SIG-M5 treated with dmso at 0.1 percent for 504 hours (cell line): ENCODE results near the gene TLDC2.
"Not testable (repeated sequence)": the region's sequence is repeated elsewhere in the genome, so short reads cannot be mapped to it uniquely, and the experiment has no call there.

Experiments
- DNase-seq: peaks from one replicate; lab custom pipeline; 2025; ENCODE audit not compliant: unreplicated experiment; lab: John Stamatoyannopoulos, UW

The TLDC2 gene

DNA sequence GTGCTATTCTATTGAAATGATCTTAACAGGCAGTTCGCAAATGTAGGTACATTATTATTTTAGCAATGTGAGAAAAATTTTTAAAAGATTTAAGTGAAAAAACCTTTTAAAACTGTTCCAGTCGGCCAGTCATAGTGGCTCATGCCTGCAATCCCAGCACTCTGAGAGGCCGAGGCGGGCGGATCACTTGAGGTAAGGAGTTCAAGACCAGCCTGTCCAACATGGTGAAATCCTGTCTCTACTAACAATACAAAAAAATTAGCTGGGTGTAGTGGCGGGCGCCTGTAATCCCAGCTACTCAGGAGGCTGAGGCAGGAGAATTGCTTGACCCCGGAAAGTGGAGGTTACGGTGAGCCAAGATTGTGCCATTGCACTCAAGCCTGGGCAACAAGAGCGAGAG, 29.6 kb downstream of the TLDC2 start:
- not testable (repeated sequence) for DNase-seq

DNA sequence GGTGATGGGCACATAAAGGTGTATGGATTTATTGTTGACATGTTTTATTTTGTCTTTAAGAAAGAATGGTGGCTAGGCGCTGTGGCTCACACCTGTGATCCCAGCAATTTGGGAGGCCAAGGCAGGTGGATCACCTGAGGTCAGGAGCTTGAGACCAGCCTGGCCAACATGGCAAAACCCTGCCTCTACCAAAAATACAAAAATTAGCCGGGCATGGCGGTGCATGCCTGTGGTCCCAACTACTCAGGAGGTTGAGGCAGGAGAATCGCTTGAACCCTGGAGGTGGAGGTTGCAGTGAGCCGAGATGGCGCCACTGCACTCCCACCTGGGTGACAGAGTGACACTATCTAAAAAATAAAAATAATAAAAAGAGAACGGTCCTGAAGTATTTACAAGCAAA, 30.1 kb downstream of the TLDC2 start:
- not testable (repeated sequence) for DNase-seq

DNA sequence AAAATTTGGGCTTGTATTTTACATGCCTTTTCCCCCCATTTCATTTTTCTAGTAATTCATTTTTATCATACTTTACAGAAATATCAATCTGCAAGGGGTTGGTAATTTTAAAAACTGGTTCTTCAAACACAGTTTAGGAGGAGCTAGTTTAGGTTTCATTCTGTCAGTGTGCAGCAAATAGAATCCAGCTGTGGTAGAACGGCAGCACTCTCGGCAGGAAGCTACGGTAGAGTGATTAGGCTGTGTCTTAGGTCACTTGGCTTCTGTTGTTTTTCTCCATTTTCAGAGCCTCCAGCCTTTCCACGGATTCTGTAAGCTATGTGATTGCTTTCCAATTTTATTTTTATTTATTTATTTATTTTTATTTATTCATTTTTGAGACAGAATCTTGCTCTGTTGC, 32.7 kb downstream of the TLDC2 start:
- no peak for DNase-seq

DNA sequence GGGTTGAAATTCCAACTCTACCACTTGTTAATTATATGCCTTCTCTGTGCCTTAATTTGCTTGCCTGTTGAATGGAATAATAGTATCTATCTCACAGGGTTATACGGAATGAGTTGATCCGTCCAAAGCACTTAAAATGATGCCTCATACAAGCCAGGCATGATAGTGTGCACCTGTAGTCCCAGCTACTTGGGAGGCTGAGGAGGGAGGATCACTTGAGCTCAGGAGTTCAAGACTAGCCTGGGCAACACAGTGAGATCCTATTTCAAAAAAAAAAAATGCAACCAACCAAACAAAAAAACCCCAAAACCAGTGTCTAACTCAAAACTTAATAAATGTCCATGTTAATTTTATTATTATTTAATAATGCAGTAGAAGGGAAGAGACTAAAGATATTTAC, 40.3 kb downstream of the TLDC2 start:
- DNase-seq: no peak

DNA sequence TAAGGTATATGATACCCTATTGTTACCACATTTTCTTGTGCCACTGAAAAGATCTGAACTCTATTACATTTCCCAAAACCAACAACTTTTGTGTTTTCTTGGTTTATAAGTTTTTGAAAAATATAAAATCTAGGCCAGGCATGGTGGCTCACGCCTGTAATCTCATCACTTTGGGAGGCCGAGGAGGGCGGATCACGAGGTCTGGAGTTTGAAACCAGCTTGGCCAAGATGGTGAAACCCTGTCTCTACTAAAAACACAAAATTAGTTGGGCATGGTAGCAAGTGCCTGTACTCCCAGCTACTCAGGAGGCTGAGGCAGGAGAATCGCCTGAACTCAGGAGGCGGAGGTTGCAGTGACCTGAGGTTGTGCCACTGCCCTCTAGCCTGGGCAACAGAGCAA, 41.3 kb downstream of the TLDC2 start:
- no peak for DNase-seq

DNA sequence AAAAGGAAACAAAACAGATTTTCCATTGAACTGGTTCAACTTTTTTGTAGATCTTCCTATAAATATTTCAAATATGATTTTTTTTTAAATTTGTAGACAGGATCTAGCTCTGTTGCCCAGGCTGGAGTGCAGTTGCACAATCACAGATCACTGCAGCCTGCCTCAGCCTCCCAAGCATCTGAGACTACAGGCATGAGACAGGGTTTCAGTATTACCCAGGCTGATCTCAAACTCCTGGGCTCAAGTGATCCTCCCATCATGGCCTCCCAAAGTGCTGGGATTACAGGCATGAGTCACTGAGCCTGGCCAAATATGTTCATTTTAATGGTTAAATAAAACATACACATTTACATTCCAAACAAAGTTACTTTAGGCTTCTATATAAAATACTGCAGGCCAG, 42.0 kb downstream of the TLDC2 start:
- DNase-seq: no peak

DNA sequence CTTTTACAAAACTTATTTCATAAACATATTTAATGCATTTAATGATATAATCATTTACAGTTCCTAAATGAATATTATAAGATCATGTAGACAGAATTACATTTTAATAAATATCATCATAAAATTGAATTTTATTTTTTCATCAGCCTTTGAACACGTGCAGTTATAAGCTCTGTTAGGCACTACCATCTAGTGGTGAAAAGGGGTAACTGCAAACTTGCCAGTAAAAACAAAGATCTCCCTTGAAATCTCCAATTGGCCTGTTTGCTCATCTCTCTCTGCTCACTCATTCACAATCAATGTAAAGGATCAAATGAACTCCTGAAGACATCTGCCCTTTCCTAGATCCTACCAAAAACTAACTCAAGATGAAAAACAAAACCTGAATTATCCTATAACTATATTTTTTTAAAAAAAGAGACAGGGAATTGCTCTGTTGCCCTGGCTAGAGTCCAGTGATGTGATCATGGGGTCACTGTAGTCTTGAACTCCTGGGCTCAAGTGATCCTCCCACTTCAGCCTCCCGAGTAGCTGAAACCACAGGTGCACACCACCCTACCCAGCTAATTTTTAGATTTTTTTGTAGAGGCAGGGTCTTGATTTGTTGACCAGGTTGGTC, 43.9 kb downstream of the TLDC2 start:
- DNase-seq: peak; percentile 70

DNA sequence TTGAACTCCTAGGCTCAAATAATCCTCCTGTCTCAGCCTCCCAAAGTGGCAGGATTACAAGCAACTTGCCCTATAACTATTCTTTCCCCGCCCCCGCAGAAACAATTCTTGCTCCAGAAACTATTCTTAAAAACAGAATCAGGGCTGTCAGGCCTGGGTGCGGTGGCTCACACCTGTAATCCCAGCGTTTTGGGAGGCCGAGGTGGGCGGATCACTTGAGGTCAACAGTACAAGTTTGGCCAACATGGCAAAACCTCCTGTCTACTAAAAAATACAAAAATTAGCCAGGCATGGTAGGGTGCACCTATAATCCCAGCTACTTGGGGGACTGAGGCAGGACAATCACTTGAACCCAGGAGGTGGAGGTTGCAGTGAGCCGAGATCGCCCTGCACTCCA, 44.4 kb downstream of the TLDC2 start:
- no peak for DNase-seq

DNA sequence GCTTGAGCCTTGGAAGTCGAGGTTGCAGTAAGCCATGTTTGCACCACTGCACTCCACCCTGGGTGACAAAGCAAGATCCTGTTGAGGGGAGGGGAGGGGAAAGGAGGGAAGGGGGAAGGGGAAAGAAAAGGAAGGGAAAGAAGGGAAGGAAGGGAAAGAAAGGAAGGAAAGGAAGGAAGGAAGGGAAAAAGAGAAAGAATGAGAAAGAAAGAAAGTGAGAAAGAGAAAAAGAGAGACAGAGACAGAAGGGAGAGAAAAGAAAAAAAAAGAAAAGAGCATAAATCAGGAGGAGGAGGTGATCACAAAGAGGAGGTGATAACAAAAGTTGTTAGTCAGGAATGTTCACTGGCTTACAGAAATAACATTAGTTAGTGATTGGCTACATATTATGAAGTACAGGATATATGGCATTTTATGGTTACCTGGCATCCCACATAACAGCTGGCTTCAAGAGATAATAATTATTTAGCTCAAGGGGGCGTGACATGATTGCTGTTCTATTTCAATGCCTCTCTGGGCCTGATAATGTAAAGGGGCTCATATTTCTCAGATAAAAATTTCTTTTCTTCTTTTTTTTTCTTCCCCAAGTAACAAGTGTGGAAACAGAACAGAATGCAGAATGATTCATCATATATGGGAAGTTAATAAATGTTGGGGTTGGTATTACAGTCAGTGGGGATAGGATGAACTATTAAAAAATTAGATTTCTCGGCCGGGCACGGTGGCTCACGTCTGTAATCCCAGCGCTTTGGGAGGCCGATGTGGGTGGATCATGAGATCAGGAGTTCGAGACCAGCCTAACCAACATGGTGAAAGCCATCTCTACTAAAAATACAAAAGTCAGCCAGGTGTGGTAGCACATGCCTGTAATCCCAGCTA, 48.5 kb downstream of the TLDC2 start:
- DNase-seq: no peak

DNA sequence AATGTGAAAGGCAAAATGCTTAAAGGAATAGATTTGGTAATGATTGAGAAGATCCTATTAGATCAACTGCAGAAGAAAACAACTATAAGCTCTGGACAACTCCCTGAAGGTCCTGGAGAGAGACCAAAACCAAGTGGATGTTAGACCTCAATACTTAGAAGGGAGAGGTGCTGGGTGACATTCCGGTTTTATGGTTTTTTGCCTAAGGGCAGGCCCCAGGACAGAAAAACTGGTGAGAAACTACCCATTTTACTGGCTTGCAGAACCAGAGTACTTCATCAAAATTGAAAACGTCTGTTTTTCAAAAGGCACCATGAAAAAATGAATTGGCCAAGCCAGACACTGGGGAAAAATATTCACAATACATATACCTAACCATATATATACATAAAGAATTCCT, 49.3 kb downstream of the TLDC2 start:
- no peak for DNase-seq

DNA sequence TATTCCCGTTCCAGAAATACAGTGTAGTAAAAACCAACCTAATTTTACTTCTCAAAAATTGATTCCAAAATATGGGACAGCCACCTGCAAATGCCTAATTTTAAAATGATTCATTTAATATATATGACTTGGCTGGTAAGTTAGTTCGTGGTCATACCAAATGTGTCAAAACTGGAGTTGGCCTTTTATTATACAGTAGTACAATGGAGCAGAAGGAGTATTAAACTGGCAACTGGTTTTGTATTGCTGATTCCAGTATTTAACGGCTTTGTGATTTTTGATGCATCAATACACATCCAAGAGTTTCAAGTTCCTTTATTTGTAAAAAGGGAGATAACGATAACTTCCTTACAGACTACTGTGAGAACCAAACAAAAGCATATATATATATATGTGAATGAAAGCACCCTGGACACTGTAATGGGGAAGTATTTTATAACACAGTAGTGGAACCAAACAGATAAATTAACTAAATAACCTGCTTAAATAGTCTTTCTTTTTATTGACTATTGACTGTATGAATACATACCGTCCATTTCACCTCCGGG, 50.8 kb downstream of the TLDC2 start:
- DNase-seq: no peak

DNA sequence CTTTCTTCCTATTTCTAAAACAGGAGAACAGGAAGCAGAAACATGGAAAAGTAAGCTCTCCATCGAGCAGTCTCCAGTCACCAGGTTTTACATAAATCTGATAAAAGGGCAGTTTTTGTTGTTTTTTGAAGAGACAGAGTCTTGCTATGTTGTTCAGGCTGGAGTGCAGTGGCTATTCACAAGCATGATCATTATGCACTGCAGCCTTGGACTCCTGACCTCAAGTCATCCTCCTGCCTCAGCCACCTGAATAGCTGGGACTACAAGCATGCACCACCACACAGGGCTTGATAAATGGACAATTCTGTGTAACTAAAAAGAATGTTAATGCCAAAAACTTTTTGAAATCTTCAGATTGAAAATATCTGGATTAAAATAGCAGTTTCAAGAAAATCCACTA, 51.8 kb downstream of the TLDC2 start:
- no peak for DNase-seq

DNA sequence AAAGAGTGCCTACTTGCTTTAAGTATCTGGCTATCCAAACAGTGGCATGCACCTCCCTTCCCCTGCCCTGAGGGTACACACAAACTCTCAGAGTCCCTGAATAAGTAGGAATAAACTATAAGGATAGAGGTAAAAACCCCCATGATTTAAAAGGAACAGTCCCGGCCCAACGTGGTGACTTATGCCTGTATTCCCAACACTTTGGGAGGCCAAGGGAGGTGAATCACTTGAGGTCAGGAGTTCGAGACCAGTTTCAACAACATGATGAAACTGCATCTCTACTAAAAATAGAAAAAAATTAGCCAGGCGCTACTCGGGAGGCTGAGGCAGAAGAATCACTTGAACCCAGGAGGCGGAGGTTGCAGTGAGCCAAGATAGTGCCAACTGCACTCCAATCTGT, 53.4 kb downstream of the TLDC2 start:
- DNase-seq: no peak

DNA sequence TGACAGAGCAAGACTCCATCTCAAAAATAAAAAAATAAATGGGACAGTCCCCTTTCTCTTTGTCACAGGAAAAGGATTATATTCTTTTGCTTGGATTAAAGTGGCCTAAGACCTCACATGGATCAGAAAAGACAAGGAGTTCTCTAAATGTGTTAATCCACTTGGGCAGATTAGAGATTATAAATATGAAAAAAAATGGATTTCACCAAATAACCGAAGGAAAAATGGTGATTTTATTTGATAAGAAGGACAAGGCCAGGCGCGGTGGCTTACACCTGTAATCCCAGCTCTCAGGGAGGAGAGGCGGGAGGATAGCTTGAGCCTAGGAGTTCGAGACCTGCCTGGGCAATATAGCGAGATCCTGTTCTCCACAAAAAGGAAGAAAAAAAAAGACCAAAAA, 53.8 kb downstream of the TLDC2 start:
- no peak for DNase-seq

DNA sequence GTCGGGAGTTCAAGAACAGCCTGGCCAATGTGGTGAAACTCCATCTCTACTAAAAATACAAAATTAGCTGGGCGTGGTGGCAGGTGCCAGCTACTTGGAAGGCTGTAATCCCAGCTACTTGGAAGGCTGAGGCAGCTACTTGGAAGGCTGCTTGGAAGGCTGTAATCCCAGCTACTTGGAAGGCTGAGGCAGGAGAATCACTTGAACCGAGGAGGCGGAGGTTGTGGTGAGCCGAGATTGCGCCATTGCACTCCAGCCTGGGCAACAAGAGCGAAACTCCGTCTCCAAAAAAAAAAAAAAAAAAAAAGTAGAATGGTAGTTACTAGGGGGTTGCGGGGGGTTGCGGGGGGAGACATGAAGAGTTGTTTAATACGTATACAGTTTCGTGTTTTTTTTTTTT, 56.1 kb downstream of the TLDC2 start:
- DNase-seq: not testable (repeated sequence)

DNA sequence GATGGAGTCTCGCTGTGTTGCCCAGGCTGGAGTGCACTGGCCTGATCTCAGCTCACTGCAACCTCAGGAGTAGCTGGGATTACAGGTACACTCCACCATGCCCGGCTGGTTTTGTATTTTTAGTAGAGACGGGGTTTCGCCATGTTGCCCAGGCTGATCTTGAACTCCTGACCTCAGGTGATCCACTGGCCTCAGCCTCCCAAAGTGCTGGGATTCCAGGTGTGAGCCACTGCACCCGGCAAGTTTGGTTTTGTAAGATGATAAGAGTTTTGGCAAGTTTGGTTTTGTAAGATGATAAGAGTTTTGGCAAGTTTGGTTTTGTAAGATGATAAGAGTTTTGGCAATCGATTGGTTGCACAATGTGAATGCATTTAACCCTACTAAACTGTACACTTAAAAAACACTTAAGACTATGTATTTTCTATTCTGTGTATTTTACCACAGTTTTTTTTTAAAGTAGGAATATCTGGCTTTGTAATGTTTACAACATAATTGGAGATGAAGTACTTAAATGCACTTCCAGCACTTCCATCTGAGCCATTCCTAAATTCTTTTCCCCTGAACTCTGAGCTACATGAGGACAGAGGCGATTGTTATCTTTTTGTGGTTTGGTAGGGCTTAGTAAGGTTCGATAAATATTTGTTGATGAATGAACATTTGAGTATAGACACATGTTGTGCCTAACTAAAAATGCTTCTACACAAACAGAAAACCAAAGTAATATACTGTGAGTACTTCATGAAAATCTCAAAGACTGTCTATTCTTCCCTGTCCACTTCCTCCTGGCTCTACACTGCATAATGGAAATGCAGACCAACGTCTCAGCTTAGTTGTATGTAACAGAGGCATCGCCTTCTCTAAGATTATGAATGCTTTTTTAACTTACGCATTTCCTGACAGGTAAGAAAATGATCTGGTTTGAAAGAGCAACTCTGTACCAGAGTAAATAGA, 56.8 kb downstream of the TLDC2 start:
- DNase-seq: no peak

DNA sequence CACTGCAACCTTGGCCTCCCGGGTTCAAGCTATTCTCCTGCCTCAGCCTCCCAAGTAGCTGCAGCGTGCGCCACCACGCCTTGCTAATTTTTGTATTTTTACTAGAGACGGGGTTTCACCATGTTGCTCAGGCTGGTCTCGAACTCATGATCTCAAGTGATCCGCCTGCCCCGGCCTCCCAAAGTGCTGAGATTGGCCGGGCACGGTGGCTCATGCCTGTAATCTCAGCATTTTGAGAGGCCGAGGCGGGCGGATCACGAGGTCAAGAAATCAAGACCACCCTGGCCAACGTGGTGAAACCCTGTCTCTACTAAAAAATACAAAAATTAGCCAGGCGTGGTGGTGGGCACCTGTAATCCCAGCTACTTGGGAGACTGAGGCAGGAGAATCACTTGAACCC, 57.6 kb downstream of the TLDC2 start:
- DNase-seq: not testable (repeated sequence)

DNA sequence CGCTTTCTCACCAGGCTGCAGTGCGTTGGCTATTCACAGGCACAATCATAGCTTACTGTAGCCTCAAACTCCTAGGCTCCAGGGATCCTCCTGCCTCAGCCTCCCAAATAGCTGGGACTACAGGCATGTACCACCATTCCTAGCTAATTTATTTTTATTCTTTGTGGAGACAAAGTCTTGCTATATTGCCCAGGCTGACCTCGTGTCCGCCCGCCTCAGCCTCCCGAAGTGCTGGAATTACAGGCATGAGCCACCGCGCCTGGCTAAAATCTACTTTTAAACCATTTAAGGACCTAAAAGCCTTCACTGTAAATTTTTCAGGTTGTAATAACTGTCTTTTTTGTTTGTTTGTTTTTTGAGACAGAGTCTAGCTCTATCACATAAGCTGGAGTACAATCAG, 60.4 kb downstream of the TLDC2 start:
- no peak for DNase-seq

DNA sequence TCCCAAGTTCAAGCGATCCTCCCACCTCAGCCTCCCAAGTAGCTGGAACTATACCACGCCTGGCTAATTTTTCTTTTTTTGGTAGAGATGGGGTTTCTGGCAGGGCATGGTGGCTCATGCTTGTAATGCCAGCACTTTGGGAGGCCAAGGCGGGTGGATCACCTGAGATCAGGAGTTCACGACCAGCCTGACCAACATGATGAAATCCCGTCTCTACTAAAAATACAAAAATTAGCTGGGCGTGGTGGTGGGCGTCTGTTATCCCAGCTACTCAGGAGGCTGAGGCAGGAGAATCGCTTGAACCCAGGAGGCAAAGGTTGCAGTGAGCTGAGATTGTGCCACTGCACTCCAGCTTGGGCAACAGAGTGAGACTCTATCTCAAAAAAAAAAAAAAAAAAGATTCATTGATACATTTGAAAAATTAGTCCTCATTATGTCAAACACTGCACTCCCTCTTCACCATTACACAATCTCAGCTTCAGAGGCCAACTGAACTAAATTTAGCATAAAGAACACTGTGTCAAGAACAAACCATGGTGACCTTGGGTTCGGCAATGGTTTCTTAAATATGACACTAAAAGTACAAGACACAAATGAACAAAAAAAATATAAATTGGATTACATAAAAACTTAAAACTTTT, 60.9 kb downstream of the TLDC2 start:
- peak; percentile 38 for DNase-seq

DNA sequence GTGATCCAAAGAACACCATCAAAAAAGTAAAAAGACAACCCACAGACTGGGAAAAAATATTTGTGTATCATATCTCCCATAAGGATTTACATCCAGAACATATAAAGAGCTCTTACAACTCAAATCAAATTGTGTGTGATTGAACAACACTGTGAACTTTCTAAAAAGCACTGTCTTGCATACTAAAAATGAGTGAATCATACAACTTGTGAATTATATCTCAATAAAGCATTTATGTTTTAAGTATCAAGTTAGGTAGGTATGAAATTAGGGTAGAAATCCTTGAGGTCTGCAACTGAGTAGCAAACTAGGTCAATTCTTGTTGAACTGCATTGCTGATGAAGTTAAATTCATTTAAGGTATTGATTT, 61.4 kb downstream of the TLDC2 start:
- no peak for DNase-seq

DNA sequence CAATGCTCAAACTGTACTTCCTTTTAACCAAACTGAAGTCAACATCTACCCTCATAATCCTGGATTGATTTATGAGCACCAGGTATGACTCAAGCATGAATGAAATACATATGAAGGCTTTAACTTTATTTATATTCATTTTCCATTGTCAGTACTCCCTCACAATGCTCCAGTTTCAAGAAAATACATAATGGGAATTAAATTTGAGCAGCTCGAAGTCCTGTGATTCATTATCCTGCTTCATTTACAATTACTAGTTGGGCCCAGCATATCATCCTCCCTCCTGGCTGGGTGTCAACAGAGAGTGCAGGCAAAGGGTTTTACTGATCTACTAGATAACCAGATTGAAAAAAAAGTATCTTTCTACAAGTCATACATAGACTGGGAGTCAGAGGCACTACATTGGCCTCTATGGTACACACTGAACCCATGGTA, 65.5 kb downstream of the TLDC2 start:
- DNase-seq: no peak
